Measurements from ENCODE around the gene CIC. TPM values are rescaled to one million over a fixed set of nuclear protein-coding genes. Genes with fewer than 3 reads are reported as not detected.

The CIC gene
- total and polyA plus RNA-seq, 10 of the 15 experiments (the other 5 are each of a cell fraction or from before 2014, with no cell fraction given): 0.18 to 50.6 (median 7.1) TPM

DNA sequence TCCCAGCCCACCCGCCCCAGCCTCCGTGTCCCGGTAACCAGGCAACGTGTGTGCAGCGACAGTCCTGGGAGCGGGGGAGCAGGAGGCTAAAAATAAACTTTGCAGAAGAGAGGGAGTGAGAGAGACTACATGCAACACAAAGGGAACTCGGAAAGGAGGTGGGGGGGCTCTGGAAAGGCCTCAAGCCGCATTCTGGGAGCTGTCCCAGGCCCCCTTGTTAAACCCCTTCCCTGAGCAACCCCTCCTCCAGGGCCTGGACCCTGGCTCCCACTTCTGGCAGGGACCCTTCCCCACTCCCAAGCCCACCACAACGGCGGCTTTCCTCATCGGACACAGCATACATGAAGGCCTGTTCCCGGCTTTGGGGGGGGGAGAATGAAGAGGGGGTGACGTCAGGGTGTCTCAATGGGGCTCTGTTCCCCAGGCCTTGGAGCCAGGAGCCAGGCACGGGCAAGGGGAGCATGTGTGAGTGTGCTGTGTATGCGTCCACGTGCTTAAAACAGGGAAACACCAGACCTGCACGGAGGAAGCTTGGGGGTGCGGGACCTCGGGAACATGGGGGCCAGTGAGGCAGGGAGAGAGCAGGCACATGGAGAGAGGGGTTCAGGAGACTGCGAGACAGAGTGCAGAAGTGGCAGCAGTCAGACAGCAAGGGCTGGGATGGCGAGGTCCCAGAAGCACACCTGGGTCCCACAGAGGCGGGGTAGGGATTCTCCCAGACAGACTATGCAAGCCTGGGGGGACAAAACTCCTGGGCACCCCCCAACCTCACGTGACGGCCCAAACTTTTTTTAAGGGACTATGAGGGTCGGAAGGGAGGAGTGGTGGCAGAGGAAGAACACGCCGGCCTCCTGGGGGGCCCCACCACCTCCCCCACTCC is 16.4 kb upstream of the CIC start:
- H3K27ac ChIP-seq (ENCODE audit: control insufficient read depth, insufficient read depth): peak overlapping the region; percentile 55
- no peaks in the 10 kb centered on the region for H3K9me3 ChIP-seq (replicated peaks; ENCODE audit: control insufficient read depth, insufficient read depth, low read length)
- no peaks in the 10 kb centered on the region for H3K27me3 ChIP-seq (replicated peaks in 1 of 2; ENCODE audit: control insufficient read depth in 2 of 2, insufficient read depth in 2 of 2, low read length in 1 of 2)
- WGBS (ENCODE audit: insufficient coverage, insufficient replicate concordance, low lambda C conversion rate, missing lambda C conversion rate): 13% methylated on average over 27 of the region's 27 CpGs
- CTCF ChIA-PET: interaction anchor here (1.1 to 2.3 kb wide), 3 partner anchors 10 to 46 kb away, joined by 3 to 19 read pairs (median 5); partner anchors contain the start of gene GSK3A
- peak overlapping the region; percentile 91 for H3K4me2 ChIP-seq (ENCODE audit: control insufficient read depth, insufficient read depth)
- BruUV-seq (replicated peaks): TSS peak; percentile 53
- FAIRE-seq (peak; percentile 66), DNase-seq (ENCODE audit: low read depth, low spot score) (no peak), ATAC-seq (no peak)
- peak overlapping the region; percentile 99 for H3K4me3 ChIP-seq
- peaks cover 0 to 7% of the 10 kb centered on the region in 2 experiments; a peak in 2 of 4 replicates for H3K36me3 ChIP-seq (ENCODE audit: control insufficient read depth in 2 of 2, insufficient read depth in 2 of 2, low read length in 1 of 2)
- intact Hi-C loops (cut with micrococcal nuclease; ENCODE audit: unreplicated experiment): no loop called here
- in situ Hi-C loops (cut with MboI): no loop called here
- POLR2A ChIA-PET: interaction anchor here (1.1 to 1.8 kb wide), 2 partner anchors 10 to 29 kb away, joined by 3 to 13 read pairs; partner anchors contain the start of gene GSK3A
- no peaks in the 10 kb centered on the region for H4K20me1 ChIP-seq (ENCODE audit: control insufficient read depth, insufficient read depth)
- peaks cover 16% of the 10 kb centered on the region for H3K4me1 ChIP-seq (ENCODE audit: control insufficient read depth, insufficient read depth, low read length)
- H3K79me2 ChIP-seq (ENCODE audit: control insufficient read depth, insufficient read depth, low read length): peaks cover 43% of the 10 kb centered on the region
- SMC1A ChIA-PET (ENCODE audit: uncharacterized antibody, unreplicated experiment): interaction anchor here (1.3 kb wide), 1 partner anchor 18 kb away, joined by 5 read pairs; no protein-coding TSS in a partner anchor
- H2AFZ ChIP-seq (ENCODE audit: control insufficient read depth, low read depth, low read length): peak overlapping the region; percentile 56
- H3K9ac ChIP-seq (ENCODE audit: control insufficient read depth, insufficient read depth, low read length): peak overlapping the region; percentile 77
- RAD21 ChIA-PET (ENCODE audit: unreplicated experiment): no interaction called here
- TF ChIP-seq SMAD5 (IDR thresholded peaks at IDR 0.05; ENCODE audit: low read depth): no peak
- TF ChIP-seq, protein P1, sequence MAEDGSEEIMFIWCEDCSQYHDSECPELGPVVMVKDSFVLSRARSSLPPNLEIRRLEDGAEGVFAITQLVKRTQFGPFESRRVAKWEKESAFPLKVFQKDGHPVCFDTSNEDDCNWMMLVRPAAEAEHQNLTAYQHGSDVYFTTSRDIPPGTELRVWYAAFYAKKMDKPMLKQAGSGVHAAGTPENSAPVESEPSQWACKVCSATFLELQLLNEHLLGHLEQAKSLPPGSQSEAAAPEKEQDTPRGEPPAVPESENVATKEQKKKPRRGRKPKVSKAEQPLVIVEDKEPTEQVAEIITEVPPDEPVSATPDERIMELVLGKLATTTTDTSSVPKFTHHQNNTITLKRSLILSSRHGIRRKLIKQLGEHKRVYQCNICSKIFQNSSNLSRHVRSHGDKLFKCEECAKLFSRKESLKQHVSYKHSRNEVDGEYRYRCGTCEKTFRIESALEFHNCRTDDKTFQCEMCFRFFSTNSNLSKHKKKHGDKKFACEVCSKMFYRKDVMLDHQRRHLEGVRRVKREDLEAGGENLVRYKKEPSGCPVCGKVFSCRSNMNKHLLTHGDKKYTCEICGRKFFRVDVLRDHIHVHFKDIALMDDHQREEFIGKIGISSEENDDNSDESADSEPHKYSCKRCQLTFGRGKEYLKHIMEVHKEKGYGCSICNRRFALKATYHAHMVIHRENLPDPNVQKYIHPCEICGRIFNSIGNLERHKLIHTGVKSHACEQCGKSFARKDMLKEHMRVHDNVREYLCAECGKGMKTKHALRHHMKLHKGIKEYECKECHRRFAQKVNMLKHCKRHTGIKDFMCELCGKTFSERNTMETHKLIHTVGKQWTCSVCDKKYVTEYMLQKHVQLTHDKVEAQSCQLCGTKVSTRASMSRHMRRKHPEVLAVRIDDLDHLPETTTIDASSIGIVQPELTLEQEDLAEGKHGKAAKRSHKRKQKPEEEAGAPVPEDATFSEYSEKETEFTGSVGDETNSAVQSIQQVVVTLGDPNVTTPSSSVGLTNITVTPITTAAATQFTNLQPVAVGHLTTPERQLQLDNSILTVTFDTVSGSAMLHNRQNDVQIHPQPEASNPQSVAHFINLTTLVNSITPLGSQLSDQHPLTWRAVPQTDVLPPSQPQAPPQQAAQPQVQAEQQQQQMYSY (CRISPR knock-in tag; IDR thresholded peaks at IDR 0.05): no peak
- no peak for TF ChIP-seq SMAD1 (IDR thresholded peaks at IDR 0.05; ENCODE audit: low read depth, partially characterized antibody)
- TF ChIP-seq HDGF (IDR thresholded peaks at IDR 0.05): peak; percentile 37; the same call in 1 of the 2 replicates
- TF ChIP-seq, protein P2, sequence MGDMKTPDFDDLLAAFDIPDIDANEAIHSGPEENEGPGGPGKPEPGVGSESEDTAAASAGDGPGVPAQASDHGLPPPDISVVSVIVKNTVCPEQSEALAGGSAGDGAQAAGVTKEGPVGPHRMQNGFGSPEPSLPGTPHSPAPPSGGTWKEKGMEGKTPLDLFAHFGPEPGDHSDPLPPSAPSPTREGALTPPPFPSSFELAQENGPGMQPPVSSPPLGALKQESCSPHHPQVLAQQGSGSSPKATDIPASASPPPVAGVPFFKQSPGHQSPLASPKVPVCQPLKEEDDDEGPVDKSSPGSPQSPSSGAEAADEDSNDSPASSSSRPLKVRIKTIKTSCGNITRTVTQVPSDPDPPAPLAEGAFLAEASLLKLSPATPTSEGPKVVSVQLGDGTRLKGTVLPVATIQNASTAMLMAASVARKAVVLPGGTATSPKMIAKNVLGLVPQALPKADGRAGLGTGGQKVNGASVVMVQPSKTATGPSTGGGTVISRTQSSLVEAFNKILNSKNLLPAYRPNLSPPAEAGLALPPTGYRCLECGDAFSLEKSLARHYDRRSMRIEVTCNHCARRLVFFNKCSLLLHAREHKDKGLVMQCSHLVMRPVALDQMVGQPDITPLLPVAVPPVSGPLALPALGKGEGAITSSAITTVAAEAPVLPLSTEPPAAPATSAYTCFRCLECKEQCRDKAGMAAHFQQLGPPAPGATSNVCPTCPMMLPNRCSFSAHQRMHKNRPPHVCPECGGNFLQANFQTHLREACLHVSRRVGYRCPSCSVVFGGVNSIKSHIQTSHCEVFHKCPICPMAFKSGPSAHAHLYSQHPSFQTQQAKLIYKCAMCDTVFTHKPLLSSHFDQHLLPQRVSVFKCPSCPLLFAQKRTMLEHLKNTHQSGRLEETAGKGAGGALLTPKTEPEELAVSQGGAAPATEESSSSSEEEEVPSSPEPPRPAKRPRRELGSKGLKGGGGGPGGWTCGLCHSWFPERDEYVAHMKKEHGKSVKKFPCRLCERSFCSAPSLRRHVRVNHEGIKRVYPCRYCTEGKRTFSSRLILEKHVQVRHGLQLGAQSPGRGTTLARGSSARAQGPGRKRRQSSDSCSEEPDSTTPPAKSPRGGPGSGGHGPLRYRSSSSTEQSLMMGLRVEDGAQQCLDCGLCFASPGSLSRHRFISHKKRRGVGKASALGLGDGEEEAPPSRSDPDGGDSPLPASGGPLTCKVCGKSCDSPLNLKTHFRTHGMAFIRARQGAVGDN (IDR thresholded peaks at IDR 0.05): no peak
- TF ChIP-seq IRF4 (IDR thresholded peaks at IDR 0.05; ENCODE audit: low read depth, low read length): no peak
- TF ChIP-seq, protein P3, sequence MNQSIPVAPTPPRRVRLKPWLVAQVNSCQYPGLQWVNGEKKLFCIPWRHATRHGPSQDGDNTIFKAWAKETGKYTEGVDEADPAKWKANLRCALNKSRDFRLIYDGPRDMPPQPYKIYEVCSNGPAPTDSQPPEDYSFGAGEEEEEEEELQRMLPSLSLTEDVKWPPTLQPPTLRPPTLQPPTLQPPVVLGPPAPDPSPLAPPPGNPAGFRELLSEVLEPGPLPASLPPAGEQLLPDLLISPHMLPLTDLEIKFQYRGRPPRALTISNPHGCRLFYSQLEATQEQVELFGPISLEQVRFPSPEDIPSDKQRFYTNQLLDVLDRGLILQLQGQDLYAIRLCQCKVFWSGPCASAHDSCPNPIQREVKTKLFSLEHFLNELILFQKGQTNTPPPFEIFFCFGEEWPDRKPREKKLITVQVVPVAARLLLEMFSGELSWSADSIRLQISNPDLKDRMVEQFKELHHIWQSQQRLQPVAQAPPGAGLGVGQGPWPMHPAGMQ (IDR thresholded peaks at IDR 0.05; ENCODE audit: borderline replicate concordance): no peak
- peak; percentile 5; the same call in 1 of the 2 replicates for TF ChIP-seq EED (IDR thresholded peaks at IDR 0.05; ENCODE audit: low read depth)
- TF ChIP-seq, protein P4, sequence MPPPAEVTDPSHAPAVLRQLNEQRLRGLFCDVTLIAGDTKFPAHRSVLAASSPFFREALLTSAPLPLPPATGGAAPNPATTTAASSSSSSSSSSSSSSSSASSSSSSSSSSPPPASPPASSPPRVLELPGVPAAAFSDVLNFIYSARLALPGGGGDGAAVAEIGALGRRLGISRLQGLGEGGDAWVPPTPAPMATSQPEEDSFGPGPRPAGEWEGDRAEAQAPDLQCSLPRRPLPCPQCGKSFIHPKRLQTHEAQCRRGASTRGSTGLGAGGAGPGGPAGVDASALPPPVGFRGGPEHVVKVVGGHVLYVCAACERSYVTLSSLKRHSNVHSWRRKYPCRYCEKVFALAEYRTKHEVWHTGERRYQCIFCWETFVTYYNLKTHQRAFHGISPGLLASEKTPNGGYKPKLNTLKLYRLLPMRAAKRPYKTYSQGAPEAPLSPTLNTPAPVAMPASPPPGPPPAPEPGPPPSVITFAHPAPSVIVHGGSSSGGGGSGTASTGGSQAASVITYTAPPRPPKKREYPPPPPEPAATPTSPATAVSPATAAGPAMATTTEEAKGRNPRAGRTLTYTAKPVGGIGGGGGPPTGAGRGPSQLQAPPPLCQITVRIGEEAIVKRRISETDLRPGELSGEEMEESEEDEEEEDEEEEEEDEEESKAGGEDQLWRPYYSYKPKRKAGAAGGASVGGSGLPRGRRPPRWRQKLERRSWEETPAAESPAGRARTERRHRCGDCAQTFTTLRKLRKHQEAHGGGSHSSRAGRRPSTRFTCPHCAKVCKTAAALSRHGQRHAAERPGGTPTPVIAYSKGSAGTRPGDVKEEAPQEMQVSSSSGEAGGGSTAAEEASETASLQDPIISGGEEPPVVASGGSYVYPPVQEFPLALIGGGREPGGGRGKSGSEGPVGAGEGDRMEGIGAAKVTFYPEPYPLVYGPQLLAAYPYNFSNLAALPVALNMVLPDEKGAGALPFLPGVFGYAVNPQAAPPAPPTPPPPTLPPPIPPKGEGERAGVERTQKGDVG (CRISPR knock-in tag; IDR thresholded peaks at IDR 0.05): no peak

All from GM12878 (cell line).